ENCODE measurements around the gene NTNG2. TPM values are rescaled to one million over a fixed set of nuclear protein-coding genes. Genes with fewer than 3 reads are reported as not detected.

The NTNG2 gene
- total RNA-seq, 1 donor from 2014 or later = 1.0 TPM

DNA sequence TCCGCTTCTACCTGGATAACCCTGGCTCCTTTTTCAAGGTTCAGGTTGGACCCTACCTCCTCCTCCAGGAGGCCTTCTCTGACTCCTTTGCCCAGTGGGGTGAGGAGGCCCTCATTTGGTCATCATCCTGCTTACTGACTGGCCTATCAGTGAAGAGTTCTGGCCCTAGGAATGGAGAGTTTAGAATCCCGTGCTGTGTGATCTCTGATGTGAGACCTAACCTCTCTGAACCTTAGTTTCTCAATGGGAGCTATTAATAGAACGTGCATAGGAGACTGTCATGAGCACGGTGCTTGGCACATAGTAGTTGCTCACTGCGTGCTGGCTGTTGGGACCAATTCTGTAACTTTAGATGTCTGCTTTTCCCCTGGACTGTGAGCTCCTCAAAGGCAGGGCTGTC lies 10.3 kb downstream of the NTNG2 start:
- Mint-ChIP-seq H3K36me3 (no peaks in the 10 kb centered on the region), H3K4me1 (peaks cover 16% of the 10 kb centered on the region), H3K9me3 (peaks cover 5% of the 10 kb centered on the region), H3K27me3 (ENCODE audit: insufficient read depth, low read depth) (peaks cover 31% of the 10 kb centered on the region), H3K27ac (no peak overlapping the region), H3K4me3 (no peak overlapping the region)
- DNase-seq (ENCODE audit: low spot score) = no peak
- H3K4me3 ChIP-seq = no peak overlapping the region
- TF ChIP-seq EZH2phosphoT487 (IDR thresholded peaks at IDR 0.05) = no peak
- TF ChIP-seq EZH2 (IDR thresholded peaks at IDR 0.05) = no peak
- TF ChIP-seq, protein P1, sequence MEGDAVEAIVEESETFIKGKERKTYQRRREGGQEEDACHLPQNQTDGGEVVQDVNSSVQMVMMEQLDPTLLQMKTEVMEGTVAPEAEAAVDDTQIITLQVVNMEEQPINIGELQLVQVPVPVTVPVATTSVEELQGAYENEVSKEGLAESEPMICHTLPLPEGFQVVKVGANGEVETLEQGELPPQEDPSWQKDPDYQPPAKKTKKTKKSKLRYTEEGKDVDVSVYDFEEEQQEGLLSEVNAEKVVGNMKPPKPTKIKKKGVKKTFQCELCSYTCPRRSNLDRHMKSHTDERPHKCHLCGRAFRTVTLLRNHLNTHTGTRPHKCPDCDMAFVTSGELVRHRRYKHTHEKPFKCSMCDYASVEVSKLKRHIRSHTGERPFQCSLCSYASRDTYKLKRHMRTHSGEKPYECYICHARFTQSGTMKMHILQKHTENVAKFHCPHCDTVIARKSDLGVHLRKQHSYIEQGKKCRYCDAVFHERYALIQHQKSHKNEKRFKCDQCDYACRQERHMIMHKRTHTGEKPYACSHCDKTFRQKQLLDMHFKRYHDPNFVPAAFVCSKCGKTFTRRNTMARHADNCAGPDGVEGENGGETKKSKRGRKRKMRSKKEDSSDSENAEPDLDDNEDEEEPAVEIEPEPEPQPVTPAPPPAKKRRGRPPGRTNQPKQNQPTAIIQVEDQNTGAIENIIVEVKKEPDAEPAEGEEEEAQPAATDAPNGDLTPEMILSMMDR (IDR thresholded peaks at IDR 0.05) = no peak
- H3K4me2 ChIP-seq = no peak overlapping the region
- H3K9me3 ChIP-seq (ENCODE audit: low read depth) = no peaks in the 10 kb centered on the region
- H3F3A ChIP-seq (ENCODE audit: low read depth) = no peaks in the 10 kb centered on the region
- no peak overlapping the region for H3K27ac ChIP-seq
- H3K27me3 ChIP-seq = peaks cover 5% of the 10 kb centered on the region
- no peaks in the 10 kb centered on the region for H3K79me2 ChIP-seq (ENCODE audit: low read depth)
- no peaks in the 10 kb centered on the region for H3K36me3 ChIP-seq
- no peak overlapping the region for H3K9ac ChIP-seq
- H3K4me1 ChIP-seq = peaks cover 5% of the 10 kb centered on the region
- no peak overlapping the region for H2AFZ ChIP-seq (replicated peaks)
- H4K20me1 ChIP-seq (ENCODE audit: low read depth) = no peaks in the 10 kb centered on the region

DNA sequence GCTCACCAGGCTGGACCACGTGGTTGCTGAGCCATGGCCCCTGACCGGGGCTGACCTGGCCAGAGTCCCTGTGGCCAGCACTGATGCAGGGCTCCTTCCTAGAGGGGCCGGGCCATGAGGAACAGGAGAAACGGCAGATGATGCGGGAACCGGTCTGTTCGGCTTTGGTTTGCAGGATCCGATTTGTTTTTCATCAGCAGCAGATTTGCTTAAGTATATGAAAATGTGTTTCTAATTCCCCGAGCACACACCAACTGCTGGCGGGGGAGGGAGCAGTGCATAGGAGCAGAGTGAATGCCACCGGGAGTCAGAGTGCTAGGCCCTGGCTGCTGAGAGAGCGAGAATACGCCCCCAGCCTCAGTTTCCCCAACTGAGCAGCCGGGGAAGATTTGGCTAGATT lies 13.6 kb downstream of the NTNG2 start:
- Histone ChIP-seq H3K36me3 (no peaks in the 10 kb centered on the region), H3K27me3 (no peaks in the 10 kb centered on the region)

DNA sequence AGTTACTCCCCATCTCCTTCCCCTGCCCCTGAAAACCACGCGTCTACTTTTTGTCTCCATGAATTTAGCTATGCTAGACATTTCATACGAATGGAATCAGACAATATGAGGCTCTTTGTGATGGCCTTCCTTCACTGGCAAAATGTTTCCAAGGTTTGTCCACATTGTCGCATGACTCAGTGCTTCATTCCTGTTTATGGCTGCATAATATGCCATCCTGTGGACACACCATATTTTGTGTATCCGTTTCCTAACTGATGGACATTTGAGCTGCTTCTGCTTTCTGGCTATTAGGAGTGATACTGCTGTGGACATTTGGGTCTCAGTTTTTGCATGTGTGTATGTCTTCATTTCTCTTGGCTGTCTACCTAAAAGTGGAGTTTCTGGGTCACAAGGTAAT lies 14.5 kb downstream of the NTNG2 start:
- Histone ChIP-seq H3K27ac (no peak overlapping the region), H3K4me2 (no peak overlapping the region), H3K36me3 (no peaks in the 10 kb centered on the region), H3F3A (ENCODE audit: low read depth) (no peaks in the 10 kb centered on the region), H3K79me2 (ENCODE audit: low read depth) (no peaks in the 10 kb centered on the region), H2AFZ (replicated peaks) (no peak overlapping the region), H3K4me3 (no peak overlapping the region), H4K20me1 (ENCODE audit: low read depth) (no peaks in the 10 kb centered on the region), H3K9ac (no peak overlapping the region), H3K27me3 (no peaks in the 10 kb centered on the region), H3K9me3 (ENCODE audit: low read depth) (no peaks in the 10 kb centered on the region), H3K4me1 (peaks cover 5% of the 10 kb centered on the region)
- H3K27me3 Mint-ChIP-seq (ENCODE audit: insufficient read depth, low read depth) = peaks cover 19% of the 10 kb centered on the region
- H3K36me3 Mint-ChIP-seq = no peaks in the 10 kb centered on the region
- peaks cover 7% of the 10 kb centered on the region for H3K4me1 Mint-ChIP-seq
- peak overlapping the region; percentile 18 for H3K27ac Mint-ChIP-seq
- no peak for TF ChIP-seq EZH2phosphoT487 (IDR thresholded peaks at IDR 0.05)
- TF ChIP-seq, protein P1 (IDR thresholded peaks at IDR 0.05) = no peak
- no peak for TF ChIP-seq EZH2 (IDR thresholded peaks at IDR 0.05)
- no peak overlapping the region for H3K4me3 Mint-ChIP-seq
- DNase-seq (ENCODE audit: low spot score) = no peak
- H3K9me3 Mint-ChIP-seq = peaks cover 5% of the 10 kb centered on the region

More for the DNA sequence above, 13.6 kb downstream of the NTNG2 start:
- no peak overlapping the region for H3K27ac Mint-ChIP-seq
- no peak overlapping the region for H3K4me2 ChIP-seq
- H3K4me1 ChIP-seq = peaks cover 5% of the 10 kb centered on the region
- TF ChIP-seq, protein P1 (IDR thresholded peaks at IDR 0.05) = no peak
- TF ChIP-seq EZH2 (IDR thresholded peaks at IDR 0.05) = no peak
- TF ChIP-seq EZH2phosphoT487 (IDR thresholded peaks at IDR 0.05) = no peak
- peaks cover 7% of the 10 kb centered on the region for H3K4me1 Mint-ChIP-seq
- no peaks in the 10 kb centered on the region for H3K9me3 ChIP-seq (ENCODE audit: low read depth)
- peaks cover 19% of the 10 kb centered on the region for H3K27me3 Mint-ChIP-seq (ENCODE audit: insufficient read depth, low read depth)
- no peak for DNase-seq (ENCODE audit: low spot score)
- no peaks in the 10 kb centered on the region for H3K79me2 ChIP-seq (ENCODE audit: low read depth)
- H3K27ac ChIP-seq = no peak overlapping the region
- H3K4me3 ChIP-seq = no peak overlapping the region
- peaks cover 5% of the 10 kb centered on the region for H3K9me3 Mint-ChIP-seq
- no peak overlapping the region for H3K4me3 Mint-ChIP-seq
- no peak overlapping the region for H2AFZ ChIP-seq (replicated peaks)
- H3F3A ChIP-seq (ENCODE audit: low read depth) = no peaks in the 10 kb centered on the region
- no peaks in the 10 kb centered on the region for H4K20me1 ChIP-seq (ENCODE audit: low read depth)
- H3K36me3 Mint-ChIP-seq = no peaks in the 10 kb centered on the region
- H3K9ac ChIP-seq = no peak overlapping the region
